Measurements from ENCODE around the gene FAM151B. TPM values are rescaled to one million over a fixed set of nuclear protein-coding genes. Genes with fewer than 3 reads are reported as not detected.

The FAM151B gene
- total and polyA plus RNA-seq, 2 experiments from 2014 or later, result 0.55 TPM; not detected in 1

DNA sequence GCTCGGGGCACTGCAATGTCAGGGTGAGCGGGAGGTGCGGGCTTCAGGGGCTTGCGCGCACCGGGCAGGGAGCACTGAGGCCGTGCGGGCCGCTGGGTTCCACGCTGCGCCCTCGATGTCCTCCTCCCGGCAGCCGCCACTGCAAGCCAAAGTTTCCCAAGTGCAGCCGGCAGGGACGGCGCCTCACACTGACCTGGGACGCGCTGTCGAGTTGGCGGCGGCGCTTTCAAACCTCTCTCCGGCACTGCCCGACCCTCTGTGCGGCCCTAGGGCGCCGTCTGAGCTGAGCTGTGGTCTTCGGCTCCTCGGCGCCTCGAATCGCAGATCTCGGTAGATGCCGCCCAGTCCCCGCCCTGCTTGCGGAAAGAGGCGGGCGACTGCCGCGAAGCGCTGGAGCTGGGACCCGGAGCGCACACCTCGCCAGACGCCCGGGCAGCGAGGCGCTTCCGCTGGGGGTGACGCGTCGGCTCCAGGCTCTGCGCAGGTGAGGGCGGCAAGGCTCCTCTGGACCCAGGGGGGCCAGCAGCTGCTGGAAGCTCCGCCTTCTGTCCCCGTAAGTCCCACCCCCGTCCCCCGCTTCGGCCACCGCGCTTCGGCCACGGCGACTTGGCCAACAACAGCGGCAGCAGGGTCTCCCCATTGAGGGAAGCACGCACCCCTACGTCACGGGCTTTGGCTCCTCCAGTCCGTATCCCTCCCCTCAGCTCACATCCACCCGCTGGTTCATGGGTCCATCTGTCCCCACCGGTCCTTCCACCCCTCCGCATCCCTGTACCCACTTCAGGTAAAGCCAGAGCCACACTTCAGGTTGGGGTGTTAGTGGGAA lies 82.3 kb downstream of the FAM151B start, which contains the start of gene ANKRD34B:
Gene ANKRD34B (minus strand): TSS at position 320 of the 826 bp plus-strand sequence. CDS start 10,261 bp downstream, outside the sequence.
- Histone ChIP-seq H2AFZ (peak within 1 kb of the TSS; percentile 96), H3K9me2 (ENCODE audit: insufficient read depth) (no peaks in the 10 kb centered on the region), H3K4me2 (peak within 1 kb of the TSS; percentile 93), H4K20me1 (replicated peaks; ENCODE audit: insufficient read depth) (no peaks in the 10 kb centered on the region), H3K4me1 (ENCODE audit: insufficient read depth) (peaks cover 5% of the 10 kb centered on the region; the same call in 1 of the 2 replicates), H3K27me3 (ENCODE audit: insufficient read depth) (peaks cover 59% of the 10 kb centered on the region), H3K36me3 (ENCODE audit: insufficient read depth) (no peaks in the 10 kb centered on the region), H3F3A (replicated peaks; ENCODE audit: low read depth) (peaks cover 8% of the 10 kb centered on the region; the same call in 1 of the 2 replicates), H3K4me3 (peak within 1 kb of the TSS; percentile 79), H3K27ac (ENCODE audit: low read depth) (no peak within 1 kb of the TSS), H3K79me2 (replicated peaks; ENCODE audit: insufficient read depth) (no peaks in the 10 kb centered on the region)
- no peaks in the 10 kb centered on the region; the same call in 2 of the 3 replicates for H3K9me3 Mint-ChIP-seq
- peaks cover 13% of the 10 kb centered on the region for H3K4me1 Mint-ChIP-seq
- no peak for TF ChIP-seq ZNF114 (CRISPR knock-in tag; IDR thresholded peaks at IDR 0.05)
- TF ChIP-seq NANOG (IDR thresholded peaks at IDR 0.05; ENCODE audit: borderline replicate concordance), result 0 out of 2 replicates have a peak, but pooled peaks have one; percentile 2
- no peak for TF ChIP-seq STAT1 (IDR thresholded peaks at IDR 0.05; ENCODE audit: unreplicated experiment)
- TF ChIP-seq, protein P1, sequence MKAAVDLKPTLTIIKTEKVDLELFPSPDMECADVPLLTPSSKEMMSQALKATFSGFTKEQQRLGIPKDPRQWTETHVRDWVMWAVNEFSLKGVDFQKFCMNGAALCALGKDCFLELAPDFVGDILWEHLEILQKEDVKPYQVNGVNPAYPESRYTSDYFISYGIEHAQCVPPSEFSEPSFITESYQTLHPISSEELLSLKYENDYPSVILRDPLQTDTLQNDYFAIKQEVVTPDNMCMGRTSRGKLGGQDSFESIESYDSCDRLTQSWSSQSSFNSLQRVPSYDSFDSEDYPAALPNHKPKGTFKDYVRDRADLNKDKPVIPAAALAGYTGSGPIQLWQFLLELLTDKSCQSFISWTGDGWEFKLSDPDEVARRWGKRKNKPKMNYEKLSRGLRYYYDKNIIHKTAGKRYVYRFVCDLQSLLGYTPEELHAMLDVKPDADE (IDR thresholded peaks at IDR 0.05), result no peak
- TF ChIP-seq, protein P2, sequence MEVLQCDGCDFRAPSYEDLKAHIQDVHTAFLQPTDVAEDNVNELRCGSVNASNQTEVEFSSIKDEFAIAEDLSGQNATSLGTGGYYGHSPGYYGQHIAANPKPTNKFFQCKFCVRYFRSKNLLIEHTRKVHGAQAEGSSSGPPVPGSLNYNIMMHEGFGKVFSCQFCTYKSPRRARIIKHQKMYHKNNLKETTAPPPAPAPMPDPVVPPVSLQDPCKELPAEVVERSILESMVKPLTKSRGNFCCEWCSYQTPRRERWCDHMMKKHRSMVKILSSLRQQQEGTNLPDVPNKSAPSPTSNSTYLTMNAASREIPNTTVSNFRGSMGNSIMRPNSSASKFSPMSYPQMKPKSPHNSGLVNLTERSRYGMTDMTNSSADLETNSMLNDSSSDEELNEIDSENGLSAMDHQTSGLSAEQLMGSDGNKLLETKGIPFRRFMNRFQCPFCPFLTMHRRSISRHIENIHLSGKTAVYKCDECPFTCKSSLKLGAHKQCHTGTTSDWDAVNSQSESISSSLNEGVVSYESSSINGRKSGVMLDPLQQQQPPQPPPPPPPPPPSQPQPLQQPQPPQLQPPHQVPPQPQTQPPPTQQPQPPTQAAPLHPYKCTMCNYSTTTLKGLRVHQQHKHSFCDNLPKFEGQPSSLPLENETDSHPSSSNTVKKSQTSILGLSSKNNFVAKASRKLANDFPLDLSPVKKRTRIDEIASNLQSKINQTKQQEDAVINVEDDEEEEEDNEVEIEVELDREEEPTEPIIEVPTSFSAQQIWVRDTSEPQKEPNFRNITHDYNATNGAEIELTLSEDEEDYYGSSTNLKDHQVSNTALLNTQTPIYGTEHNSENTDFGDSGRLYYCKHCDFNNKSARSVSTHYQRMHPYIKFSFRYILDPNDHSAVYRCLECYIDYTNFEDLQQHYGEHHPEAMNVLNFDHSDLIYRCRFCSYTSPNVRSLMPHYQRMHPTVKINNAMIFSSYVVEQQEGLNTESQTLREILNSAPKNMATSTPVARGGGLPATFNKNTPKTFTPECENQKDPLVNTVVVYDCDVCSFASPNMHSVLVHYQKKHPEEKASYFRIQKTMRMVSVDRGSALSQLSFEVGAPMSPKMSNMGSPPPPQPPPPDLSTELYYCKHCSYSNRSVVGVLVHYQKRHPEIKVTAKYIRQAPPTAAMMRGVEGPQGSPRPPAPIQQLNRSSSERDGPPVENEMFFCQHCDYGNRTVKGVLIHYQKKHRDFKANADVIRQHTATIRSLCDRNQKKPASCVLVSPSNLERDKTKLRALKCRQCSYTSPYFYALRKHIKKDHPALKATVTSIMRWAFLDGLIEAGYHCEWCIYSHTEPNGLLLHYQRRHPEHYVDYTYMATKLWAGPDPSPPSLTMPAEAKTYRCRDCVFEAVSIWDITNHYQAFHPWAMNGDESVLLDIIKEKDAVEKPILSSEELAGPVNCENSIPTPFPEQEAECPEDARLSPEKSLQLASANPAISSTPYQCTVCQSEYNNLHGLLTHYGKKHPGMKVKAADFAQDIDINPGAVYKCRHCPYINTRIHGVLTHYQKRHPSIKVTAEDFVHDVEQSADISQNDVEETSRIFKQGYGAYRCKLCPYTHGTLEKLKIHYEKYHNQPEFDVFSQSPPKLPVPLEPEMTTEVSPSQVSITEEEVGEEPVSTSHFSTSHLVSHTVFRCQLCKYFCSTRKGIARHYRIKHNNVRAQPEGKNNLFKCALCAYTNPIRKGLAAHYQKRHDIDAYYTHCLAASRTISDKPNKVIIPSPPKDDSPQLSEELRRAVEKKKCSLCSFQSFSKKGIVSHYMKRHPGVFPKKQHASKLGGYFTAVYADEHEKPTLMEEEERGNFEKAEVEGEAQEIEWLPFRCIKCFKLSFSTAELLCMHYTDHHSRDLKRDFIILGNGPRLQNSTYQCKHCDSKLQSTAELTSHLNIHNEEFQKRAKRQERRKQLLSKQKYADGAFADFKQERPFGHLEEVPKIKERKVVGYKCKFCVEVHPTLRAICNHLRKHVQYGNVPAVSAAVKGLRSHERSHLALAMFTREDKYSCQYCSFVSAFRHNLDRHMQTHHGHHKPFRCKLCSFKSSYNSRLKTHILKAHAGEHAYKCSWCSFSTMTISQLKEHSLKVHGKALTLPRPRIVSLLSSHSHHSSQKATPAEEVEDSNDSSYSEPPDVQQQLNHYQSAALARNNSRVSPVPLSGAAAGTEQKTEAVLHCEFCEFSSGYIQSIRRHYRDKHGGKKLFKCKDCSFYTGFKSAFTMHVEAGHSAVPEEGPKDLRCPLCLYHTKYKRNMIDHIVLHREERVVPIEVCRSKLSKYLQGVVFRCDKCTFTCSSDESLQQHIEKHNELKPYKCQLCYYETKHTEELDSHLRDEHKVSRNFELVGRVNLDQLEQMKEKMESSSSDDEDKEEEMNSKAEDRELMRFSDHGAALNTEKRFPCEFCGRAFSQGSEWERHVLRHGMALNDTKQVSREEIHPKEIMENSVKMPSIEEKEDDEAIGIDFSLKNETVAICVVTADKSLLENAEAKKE (CRISPR knock-in tag; IDR thresholded peaks at IDR 0.05), result no peak
- no peak for TF ChIP-seq JUNB (IDR thresholded peaks at IDR 0.05; ENCODE audit: unreplicated experiment)
- TF ChIP-seq, protein P3, sequence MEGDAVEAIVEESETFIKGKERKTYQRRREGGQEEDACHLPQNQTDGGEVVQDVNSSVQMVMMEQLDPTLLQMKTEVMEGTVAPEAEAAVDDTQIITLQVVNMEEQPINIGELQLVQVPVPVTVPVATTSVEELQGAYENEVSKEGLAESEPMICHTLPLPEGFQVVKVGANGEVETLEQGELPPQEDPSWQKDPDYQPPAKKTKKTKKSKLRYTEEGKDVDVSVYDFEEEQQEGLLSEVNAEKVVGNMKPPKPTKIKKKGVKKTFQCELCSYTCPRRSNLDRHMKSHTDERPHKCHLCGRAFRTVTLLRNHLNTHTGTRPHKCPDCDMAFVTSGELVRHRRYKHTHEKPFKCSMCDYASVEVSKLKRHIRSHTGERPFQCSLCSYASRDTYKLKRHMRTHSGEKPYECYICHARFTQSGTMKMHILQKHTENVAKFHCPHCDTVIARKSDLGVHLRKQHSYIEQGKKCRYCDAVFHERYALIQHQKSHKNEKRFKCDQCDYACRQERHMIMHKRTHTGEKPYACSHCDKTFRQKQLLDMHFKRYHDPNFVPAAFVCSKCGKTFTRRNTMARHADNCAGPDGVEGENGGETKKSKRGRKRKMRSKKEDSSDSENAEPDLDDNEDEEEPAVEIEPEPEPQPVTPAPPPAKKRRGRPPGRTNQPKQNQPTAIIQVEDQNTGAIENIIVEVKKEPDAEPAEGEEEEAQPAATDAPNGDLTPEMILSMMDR (conservative IDR thresholded peaks at IDR 0.05; ENCODE audit: low read depth in 2 of 2), result no peak
- peak; percentile 74; the same call in 1 of the 2 replicates for TF ChIP-seq CREB1 (CRISPR knock-in tag; IDR thresholded peaks at IDR 0.05; ENCODE audit: low read depth)
- TF ChIP-seq EZH2 (IDR thresholded peaks at IDR 0.05; ENCODE audit: low read depth, unreplicated experiment), result no peak
- TF ChIP-seq POLR2AphosphoS5 (IDR thresholded peaks at IDR 0.05; ENCODE audit: low read depth), result peak; percentile 55; the same call in 1 of the 2 replicates
- no peak within 1 kb of the TSS for H3K27ac Mint-ChIP-seq
- no peaks in the 10 kb centered on the region; the same call in 2 of the 3 replicates for H3K36me3 Mint-ChIP-seq (ENCODE audit: low read depth)
- peak within 1 kb of the TSS; percentile 77 for H3K4me3 Mint-ChIP-seq
- DNase-seq (ENCODE audit: low spot score) (peak; percentile 89), ATAC-seq (peak; percentile 80)
- H3K27me3 Mint-ChIP-seq (ENCODE audit: insufficient read depth, low read depth, poor library complexity), result peaks cover 36% of the 10 kb centered on the region

Measured in GM23338 (cell line).